PC-9 (cell line): Measurements from ENCODE around the gene ITGA6. TPM values are rescaled to one million over a fixed set of nuclear protein-coding genes. Genes with fewer than 3 reads are reported as not detected.

Source experiments
- BruUV-seq: library from RNA; stranded (reverse); fragments of 400-500 nt; replicated peaks from 2 replicates; lab custom pipeline; 2021; lab: Mats Ljungman, UMichigan
- CTCF ChIA-PET: fragments of 300-600 bp; sonication (Branson Sonifier 250); formaldehyde crosslinking; loops from one replicate; lab custom pipeline; 2022; ENCODE audit warnings: antibody characterized with exemption; lab: Charles Lee
- POLR2A ChIA-PET: fragments of 300-600 bp; sonication (Branson Sonifier 250); formaldehyde crosslinking; loops from one replicate; lab custom pipeline; 2022; ENCODE audit warnings: antibody characterized with exemption; ENCODE audit not compliant: unreplicated experiment; lab: Charles Lee
- DNase-seq, 2 experiments: peaks; one replicate each; pipeline versions ENCODE4 v3.0.0 to v3.0.0-alpha.2; 2015 to 2022; ENCODE audit warnings: mixed read lengths in 1 of 2
- H2AFZ ChIP-seq: fragments of 200-600 bp; sonication (generic); 2 replicates; pipeline ENCODE4 v1.8.1; 2017; ENCODE audit warnings: antibody characterized with exemption
- H3F3A ChIP-seq: fragments of 200-600 bp; sonication (generic); 2 replicates; pipeline ENCODE4 v1.8.1; 2017; ENCODE audit warnings: antibody characterized with exemption, mild to moderate bottlenecking, low read depth; ENCODE audit not compliant: insufficient read depth
- H3K27ac ChIP-seq: fragments of 200-600 bp; sonication (generic); 2 replicates; pipeline ENCODE4 v1.6.1; 2016; ENCODE audit warnings: mixed run types
- H3K27me3 ChIP-seq: fragments of 200-600 bp; sonication (generic); 2 replicates; pipeline ENCODE4 v1.6.1; 2016; ENCODE audit warnings: low read depth, mixed run types; ENCODE audit not compliant: insufficient read depth
- H3K36me3 ChIP-seq: fragments of 200-600 bp; sonication (generic); 2 replicates; pipeline ENCODE4 v1.6.1; 2016; ENCODE audit warnings: low read depth, mixed run types
- H3K4me1 ChIP-seq: fragments of 200-600 bp; sonication (generic); replicated peaks from 2 replicates; pipeline ENCODE4 v1.6.1; 2016; ENCODE audit warnings: mixed run types; ENCODE audit not compliant: insufficient read depth
- H3K4me2 ChIP-seq: fragments of 200-600 bp; sonication (generic); 2 replicates; pipeline ENCODE4 v1.6.1; 2017; ENCODE audit warnings: mixed run types
- H3K4me3 ChIP-seq: fragments of 200-600 bp; sonication (generic); 2 replicates; pipeline ENCODE4 v1.6.1; 2016; ENCODE audit warnings: mixed run types
- H3K79me2 ChIP-seq: fragments of 200-600 bp; sonication (generic); 2 replicates; pipeline ENCODE4 v1.6.1; 2017; ENCODE audit warnings: low read depth, mixed run types
- H3K9me2 ChIP-seq: fragments of 200-600 bp; sonication (generic); 2 replicates; pipeline ENCODE4 v1.8.1; 2017; ENCODE audit warnings: mild to moderate bottlenecking; ENCODE audit not compliant: insufficient read depth
- H3K9me3 ChIP-seq: fragments of 200-600 bp; sonication (generic); 2 replicates; pipeline ENCODE4 v1.8.1; 2016; ENCODE audit warnings: low read depth; ENCODE audit not compliant: insufficient read depth
- H4K20me1 ChIP-seq: fragments of 200-600 bp; sonication (generic); 2 replicates; pipeline ENCODE4 v1.8.1; 2017; ENCODE audit not compliant: insufficient read depth
- EZH2 ChIP-seq: fragments of 200-600 bp; sonication (generic); IDR thresholded peaks from 2 replicates; pipeline ENCODE4 v1.8.0; 2017; ENCODE audit warnings: antibody characterized with exemption, low read depth
- intact Hi-C: fragments of 100-400 bp; cut with micrococcal nuclease; formaldehyde crosslinking; loops from one replicate; pipeline ENCODE4 v1.10.0; 2022; ENCODE audit not compliant: unreplicated experiment
- total RNA-seq: library from RNA; stranded (reverse); gene quantifications from 2 replicates; pipeline ENCODE4 v1.2.3, GENCODE V29; 2021
- TF ChIP-seq, protein P1 (sequence below): fragments of 200-600 bp; sonication (generic); conservative IDR thresholded peaks from 2 replicates; pipeline ENCODE4 v1.6.1; 2017; ENCODE audit warnings: mixed run types, antibody characterized with exemption, mild to moderate bottlenecking, moderate library complexity

The ITGA6 gene
- total RNA-seq, 1 experiment from 2014 or later, result 213 TPM

DNA sequence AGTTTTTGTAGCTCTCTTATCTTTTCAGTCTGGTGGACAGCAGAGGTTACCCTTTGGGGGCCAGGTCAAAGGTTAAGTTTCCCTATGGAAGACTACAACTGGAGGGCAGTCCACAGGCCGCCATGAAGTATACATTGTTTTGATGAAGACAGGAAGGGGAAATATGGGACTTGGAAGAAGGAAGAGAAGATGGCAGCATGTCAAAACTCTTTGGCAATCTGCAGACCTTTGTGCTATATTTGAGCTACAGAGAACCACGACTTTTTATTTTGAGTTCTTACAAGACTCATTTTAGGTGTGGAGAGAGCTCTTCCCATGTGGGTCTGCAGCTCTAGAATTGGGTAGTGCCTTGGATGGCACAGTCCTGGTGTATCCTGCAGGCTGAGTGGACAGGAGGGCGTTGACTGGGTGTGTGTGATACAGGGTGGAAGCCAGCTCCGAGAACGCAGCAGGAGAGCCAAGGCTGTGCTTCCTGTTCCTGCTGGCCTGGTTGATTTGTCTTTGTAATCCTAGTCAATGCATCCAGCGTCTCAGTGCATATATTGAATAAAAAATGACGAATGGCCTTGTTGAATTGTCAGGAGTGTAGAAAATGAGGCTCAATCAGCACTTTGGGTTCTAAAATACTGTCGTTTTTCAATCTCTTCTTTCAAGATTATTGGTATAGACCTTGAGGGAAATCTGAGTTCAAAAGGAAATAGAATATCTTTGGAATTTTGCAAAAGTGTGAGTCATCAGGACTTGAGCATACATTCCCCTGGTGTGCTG lies 11.5 kb downstream of the ITGA6 start:
- peaks cover 87% of the 10 kb centered on the region for H3K79me2 ChIP-seq
- H3K4me2 ChIP-seq, result peak overlapping the region; percentile 72
- H3K4me1 ChIP-seq, result peaks cover 98% of the 10 kb centered on the region
- no peaks in the 10 kb centered on the region for H4K20me1 ChIP-seq
- peaks cover 81% of the 10 kb centered on the region for H3F3A ChIP-seq
- H3K9me2 ChIP-seq, result no peaks in the 10 kb centered on the region
- peak overlapping the region; percentile 39 for H3K4me3 ChIP-seq
- no peaks in the 10 kb centered on the region for H3K9me3 ChIP-seq
- peak overlapping the region; percentile 40 for H2AFZ ChIP-seq
- H3K27ac ChIP-seq, result peak overlapping the region; percentile 81
- H3K36me3 ChIP-seq, result no peaks in the 10 kb centered on the region; the same call in 1 of the 2 replicates
- intact Hi-C loops, result loop anchor here (2.0 kb wide), 1 partner anchor 16 kb away; no protein-coding TSS in a partner anchor
- CTCF ChIA-PET, result interaction anchor here (0.6 to 6.1 kb wide), 6 partner anchors 9 to 244 kb away, joined by 3 to 88 read pairs (median 10); partner anchors contain the start of gene ITGA6
- peak; percentile 87 to 99 for DNase-seq
- TF ChIP-seq EZH2, result no peak
- TF ChIP-seq, protein P1, sequence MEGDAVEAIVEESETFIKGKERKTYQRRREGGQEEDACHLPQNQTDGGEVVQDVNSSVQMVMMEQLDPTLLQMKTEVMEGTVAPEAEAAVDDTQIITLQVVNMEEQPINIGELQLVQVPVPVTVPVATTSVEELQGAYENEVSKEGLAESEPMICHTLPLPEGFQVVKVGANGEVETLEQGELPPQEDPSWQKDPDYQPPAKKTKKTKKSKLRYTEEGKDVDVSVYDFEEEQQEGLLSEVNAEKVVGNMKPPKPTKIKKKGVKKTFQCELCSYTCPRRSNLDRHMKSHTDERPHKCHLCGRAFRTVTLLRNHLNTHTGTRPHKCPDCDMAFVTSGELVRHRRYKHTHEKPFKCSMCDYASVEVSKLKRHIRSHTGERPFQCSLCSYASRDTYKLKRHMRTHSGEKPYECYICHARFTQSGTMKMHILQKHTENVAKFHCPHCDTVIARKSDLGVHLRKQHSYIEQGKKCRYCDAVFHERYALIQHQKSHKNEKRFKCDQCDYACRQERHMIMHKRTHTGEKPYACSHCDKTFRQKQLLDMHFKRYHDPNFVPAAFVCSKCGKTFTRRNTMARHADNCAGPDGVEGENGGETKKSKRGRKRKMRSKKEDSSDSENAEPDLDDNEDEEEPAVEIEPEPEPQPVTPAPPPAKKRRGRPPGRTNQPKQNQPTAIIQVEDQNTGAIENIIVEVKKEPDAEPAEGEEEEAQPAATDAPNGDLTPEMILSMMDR, result no peak
- no peaks in the 10 kb centered on the region for H3K27me3 ChIP-seq
- TSS peak; percentile 79 for BruUV-seq
- POLR2A ChIA-PET, result interaction anchor here (0.5 to 1.3 kb wide), 6 partner anchors 9 to 738 kb away, joined by 5 to 17 read pairs (median 6); partner anchors contain the start of gene ITGA6

DNA sequence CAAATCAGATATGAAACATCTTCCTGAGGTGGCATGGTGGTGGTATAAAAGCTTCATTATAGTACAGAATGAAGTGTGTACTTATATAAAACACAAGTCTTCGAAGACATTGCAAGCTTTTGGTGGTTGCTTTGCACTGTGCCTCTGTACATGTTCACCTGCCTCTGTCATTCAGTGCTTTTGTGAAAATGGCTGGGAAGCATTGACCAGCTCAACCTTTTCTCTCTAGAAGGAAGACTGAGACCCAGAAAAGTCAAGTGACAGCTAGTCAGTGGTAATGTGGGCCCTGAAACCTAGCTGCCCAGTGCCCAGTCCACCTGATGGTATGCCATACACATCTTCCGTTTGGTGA lies 12.1 kb downstream of the ITGA6 start:
- H3K36me3 ChIP-seq, result no peaks in the 10 kb centered on the region; the same call in 1 of the 2 replicates
- peak overlapping the region; percentile 39 for H3K4me3 ChIP-seq
- no peak for DNase-seq
- H3K4me1 ChIP-seq, result peaks cover 96% of the 10 kb centered on the region
- ChIA-PET CTCF (interaction anchor here (0.6 to 6.1 kb wide), 6 partner anchors 10 to 245 kb away, joined by 3 to 88 read pairs (median 10); partner anchors contain the start of gene ITGA6), POLR2A (interaction anchor here (0.7 to 1.3 kb wide), 3 partner anchors 9 to 186 kb away, joined by 5 to 17 read pairs (median 8); no protein-coding TSS in a partner anchor)
- peaks cover 87% of the 10 kb centered on the region for H3K79me2 ChIP-seq
- H3K27ac ChIP-seq, result peak overlapping the region; percentile 81
- no peaks in the 10 kb centered on the region for H3K27me3 ChIP-seq
- no peak for TF ChIP-seq EZH2
- TF ChIP-seq, protein P1, result no peak
- TSS peak; percentile 26 for BruUV-seq
- H3F3A ChIP-seq, result peaks cover 85% of the 10 kb centered on the region
- H3K9me2 ChIP-seq, result no peaks in the 10 kb centered on the region
- peak overlapping the region; percentile 72 for H3K4me2 ChIP-seq
- no peaks in the 10 kb centered on the region for H3K9me3 ChIP-seq
- intact Hi-C loops, result loop anchor here (2.0 kb wide), 1 partner anchor 15 kb away; no protein-coding TSS in a partner anchor
- peak overlapping the region; percentile 40; the same call in 1 of the 2 replicates for H2AFZ ChIP-seq
- no peaks in the 10 kb centered on the region for H4K20me1 ChIP-seq

DNA sequence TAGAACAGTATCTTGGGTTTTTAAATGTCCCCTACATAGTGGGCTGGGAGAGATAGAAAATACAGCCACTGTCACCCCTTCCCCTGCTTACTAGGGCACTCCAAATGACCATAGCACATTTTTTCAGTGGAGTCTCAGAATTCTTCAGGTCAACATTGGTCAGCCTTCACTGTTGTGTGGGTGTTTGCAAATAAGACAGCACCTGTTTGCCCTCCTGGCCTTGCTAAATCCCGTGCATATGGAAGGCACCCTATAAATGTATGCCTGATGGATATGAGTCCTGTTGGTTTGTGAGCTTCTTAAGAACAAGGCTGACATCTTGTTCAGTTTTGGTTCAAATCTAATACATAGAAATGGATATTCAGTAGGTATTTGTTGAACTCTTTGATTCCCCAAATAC lies 12.5 kb downstream of the ITGA6 start:
- intact Hi-C loops, result loop anchor here (2.0 kb wide), 1 partner anchor 15 kb away; no protein-coding TSS in a partner anchor
- Histone ChIP-seq H3K79me2 (peaks cover 87% of the 10 kb centered on the region), H3F3A (peaks cover 84% of the 10 kb centered on the region), H4K20me1 (no peaks in the 10 kb centered on the region), H2AFZ (no peak overlapping the region), H3K4me2 (peak overlapping the region; percentile 72), H3K36me3 (no peaks in the 10 kb centered on the region), H3K27me3 (no peaks in the 10 kb centered on the region), H3K27ac (peak overlapping the region; percentile 81), H3K9me2 (no peaks in the 10 kb centered on the region), H3K4me3 (peak overlapping the region; percentile 39; the same call in 1 of the 2 replicates), H3K4me1 (peaks cover 92% of the 10 kb centered on the region), H3K9me3 (no peaks in the 10 kb centered on the region)
- TF ChIP-seq, protein P1, result no peak
- TF ChIP-seq EZH2, result no peak
- ChIA-PET POLR2A (interaction anchor here (0.6 to 1.0 kb wide), 3 partner anchors 19 to 187 kb away, joined by 4 to 8 read pairs (median 5); no protein-coding TSS in a partner anchor), CTCF (interaction anchor here (0.7 to 6.1 kb wide), 5 partner anchors 10 to 42 kb away, joined by 5 to 88 read pairs (median 13); partner anchors contain the start of gene ITGA6)
- DNase-seq, result no peak
- no TSS peak for BruUV-seq
